Activated effector memory CD4-positive, alpha-beta T cell treated with Interleukin-2 at 50 U/mL for 16 hours (primary cell): Measurements from ENCODE around the gene AOPEP.
"Not testable (repeated sequence)": the region's sequence is repeated elsewhere in the genome, so short reads cannot be mapped to it uniquely, and the experiment has no call there.

Source experiments
- DNase-seq: peaks from one replicate; pipeline ENCODE4 v3.0.0-alpha.2; 2020

The AOPEP gene

GRCh38 chr9:94921656-94922055, 195.2 kb downstream of the AOPEP start:
- no peak for DNase-seq

- DNase-seq = no peak
Measured at GRCh38 chr9:94922098-94922607, 195.7 kb downstream of the AOPEP start.

- DNase-seq = no peak
Measured at GRCh38 chr9:94922691-94923107, 196.2 kb downstream of the AOPEP start.

DNA sequence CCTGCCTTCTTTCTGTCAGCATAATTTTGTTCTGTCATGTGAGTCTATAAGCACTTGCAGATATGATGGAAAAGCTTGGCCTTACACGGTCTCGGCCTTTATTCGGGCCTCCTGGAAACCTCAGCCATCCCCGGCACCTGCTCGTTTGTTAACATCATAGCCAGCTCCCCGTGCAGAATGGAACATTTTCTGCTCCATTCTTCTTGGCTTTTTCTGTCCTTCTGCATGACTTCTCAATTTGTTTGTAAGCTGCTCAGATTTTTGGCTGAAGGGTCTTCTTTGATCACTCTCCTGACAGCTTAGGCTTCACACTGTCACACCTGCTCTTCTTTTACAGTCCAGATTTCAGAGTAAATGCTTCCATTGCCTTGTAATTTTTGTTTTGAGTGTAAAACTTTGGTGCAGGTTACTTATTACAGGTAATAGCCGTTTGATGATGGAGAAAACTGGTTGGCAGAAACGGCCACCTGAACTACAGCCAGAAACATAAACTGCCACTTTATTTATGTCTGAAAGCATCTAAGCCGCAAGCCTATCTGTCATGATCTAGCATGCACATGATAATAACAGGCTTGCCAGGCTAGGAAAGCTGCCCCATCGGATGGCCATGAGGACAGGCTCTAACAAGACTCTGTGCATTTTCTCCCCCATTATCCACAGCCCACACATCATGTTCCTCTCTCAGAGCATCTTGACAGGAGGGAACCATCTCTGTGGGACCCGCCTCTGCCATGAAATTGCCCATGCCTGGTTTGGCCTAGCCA, 197.0 kb downstream of the AOPEP start:
- no peak for DNase-seq

GRCh38 chr9:94925751-94926430, 199.4 kb downstream of the AOPEP start:
- DNase-seq = no peak

- DNase-seq = no peak
Measured at GRCh38 chr9:94926431-94926800, 199.9 kb downstream of the AOPEP start.

GRCh38 chr9:94927048-94927761, 200.7 kb downstream of the AOPEP start:
- DNase-seq = no peak

DNA sequence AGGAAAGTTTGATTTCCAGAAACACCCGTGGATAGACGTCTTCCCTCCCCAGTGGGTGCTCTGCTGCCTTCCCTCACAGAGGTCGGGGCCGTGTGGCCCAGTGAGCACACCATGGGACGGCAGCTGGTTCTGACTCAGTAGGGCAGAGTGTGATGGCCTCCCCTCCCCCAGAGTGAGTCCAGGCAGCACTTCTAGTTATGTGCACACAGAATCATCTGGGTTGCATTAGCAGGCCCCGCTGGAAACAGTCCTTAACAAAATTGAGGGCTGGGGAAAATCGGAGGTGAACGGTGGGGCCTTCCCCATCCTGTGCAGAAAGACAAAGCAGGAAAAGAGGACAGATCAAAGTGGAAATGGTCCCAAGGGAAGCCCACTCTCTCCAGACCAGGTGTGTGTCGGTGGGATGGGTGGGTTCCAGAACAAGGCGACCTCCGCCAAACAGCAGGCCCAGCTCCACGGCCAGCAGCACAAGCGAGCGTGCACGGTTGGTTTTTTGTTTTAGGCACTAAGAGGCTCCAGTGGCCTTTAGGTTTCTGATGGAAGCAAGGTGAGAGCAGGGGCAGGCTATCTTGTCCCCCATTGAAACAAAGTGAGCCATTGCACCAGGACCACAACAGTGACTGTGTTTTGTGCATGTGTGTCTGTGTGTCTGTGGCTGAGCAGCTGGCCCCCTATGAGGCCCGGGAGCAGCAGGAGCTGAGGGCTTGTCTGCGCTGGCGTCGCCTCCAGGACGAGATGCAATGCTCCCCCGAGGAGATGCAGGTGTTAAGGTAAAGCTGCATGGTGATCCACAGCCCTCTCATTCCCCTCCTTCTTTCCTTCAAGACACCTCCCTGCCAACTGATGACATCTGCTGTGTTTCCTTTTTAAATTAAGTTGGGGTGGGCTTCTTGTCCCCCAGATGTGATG, 201.5 kb downstream of the AOPEP start:
- DNase-seq = no peak

GRCh38 chr9:94928691-94929368, 202.3 kb downstream of the AOPEP start:
- DNase-seq = no peak

DNA sequence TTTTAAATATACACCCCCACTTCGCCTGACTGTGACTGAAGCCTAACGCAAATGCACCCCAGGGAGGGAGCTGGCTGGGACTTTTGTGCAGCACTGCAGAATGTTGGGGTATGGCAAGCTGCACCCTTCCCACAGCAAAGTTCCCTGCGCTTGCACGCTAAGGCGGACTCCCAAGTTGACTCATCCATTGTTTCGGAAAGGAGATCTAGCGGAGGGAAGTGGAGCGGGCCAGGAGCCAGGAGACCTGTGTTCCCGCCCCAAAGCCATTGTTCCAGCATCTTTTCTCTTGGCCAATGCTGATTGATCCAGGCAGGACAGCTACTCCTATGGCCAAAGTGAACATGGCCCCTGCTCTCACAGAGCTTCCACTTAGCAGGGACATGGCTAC, 202.9 kb downstream of the AOPEP start:
- DNase-seq = no peak

DNA sequence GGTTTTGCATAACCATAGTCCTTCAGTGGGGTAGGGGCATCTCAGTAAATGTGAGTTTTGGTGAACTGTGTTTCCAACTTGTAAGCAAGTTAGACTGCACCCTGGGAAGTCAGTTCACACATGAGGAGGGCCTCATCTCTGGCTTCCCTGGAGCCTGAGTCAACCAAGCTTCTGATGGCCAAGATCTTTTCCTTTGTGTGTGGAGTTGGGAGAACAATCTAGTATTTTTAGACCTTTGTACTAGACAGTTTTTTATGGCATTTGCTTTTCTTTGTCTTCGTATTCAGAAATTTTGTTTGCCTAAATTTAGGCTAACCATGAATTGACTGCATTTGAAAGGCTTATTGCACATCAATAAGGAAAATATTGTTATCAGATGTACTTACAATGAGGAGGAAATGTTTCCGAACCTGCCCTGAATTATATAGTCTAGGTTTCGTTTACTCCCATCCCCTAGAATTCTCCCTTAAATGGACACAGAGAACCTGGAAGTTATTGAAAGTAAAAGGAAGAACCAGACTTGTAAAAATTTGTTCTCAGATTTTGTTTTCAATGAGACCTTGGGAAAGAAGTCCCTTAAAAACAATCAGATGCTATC, 204.6 kb downstream of the AOPEP start:
- DNase-seq = no peak

DNA sequence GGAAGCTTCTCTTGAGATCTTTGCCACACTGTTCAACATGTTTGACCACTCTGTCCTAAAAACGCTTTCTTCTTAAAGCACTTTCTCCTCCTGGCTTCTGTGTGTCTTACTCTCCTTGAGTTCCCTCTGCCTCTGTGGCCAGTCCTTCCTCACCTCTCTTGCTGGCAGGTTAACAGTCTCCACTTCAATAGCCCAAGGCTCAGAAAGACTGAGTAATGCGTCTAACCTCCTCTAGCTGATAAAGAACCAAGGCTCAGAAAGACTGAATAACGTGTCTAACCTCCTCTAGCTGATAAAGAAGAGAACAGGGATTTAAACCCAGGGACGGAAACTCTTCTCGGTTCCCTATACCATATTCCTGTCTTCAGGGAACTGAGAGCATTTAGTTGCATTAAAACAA, 205.2 kb downstream of the AOPEP start:
- DNase-seq = no peak

- DNase-seq = no peak
Measured at GRCh38 chr9:94932652-94933510, 206.4 kb downstream of the AOPEP start.

DNA sequence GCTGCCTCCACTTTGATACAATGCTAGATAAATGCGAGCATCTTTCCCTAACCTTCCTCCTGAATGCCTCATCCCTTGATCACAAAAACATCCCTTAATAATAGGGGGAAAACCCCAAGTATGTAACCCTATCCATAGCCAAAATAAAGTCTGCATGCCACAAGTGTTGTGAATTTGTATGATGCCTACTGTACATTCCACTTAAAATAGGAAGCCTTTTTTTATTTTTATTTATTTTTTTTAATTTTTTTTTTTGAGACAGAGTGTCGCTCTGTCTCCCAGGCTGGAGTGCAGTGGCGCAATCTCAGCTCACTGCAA, 207.0 kb downstream of the AOPEP start:
- no peak for DNase-seq

- no peak for DNase-seq
Measured at GRCh38 chr9:94934816-94935328, 208.4 kb downstream of the AOPEP start.

DNA sequence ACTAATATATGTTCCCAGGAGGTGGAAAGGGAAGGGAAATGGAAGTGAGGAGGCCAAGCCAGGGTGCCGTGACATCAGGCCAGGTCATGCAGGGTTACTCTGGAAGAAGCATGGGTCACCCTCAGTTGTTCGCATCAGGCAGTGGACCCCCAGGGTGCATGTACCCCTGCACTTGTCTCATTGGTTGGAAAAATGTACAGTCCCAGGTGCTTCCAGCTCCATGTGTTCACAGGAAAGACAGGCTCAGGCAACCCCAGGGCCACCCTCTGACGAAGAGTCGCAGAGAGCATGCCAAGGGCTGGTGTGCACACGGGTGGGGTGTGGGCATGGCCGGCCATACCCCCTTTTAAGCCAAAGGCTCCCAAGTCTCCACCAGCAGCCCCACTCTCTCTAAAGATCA, 208.9 kb downstream of the AOPEP start:
- no peak for DNase-seq

DNA sequence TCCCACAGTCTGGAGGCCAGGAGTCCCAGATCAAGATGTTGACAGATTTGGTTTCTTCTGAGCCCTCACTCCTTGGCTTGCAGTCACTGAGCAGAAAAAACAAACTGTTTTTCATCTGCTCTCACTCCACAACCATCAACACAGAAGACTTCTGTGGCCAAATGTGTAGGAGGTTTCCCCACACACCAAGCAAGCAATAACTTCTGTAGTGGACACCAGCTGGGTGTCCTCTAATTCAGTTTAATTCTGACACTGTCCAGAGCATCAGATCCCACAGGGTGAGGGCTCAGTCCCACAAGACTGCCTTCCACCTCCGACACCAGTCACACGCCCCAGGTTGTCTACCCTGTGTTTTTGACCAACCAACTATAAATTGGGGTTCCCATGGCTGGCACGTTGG, 209.9 kb downstream of the AOPEP start:
- no peak for DNase-seq

DNA sequence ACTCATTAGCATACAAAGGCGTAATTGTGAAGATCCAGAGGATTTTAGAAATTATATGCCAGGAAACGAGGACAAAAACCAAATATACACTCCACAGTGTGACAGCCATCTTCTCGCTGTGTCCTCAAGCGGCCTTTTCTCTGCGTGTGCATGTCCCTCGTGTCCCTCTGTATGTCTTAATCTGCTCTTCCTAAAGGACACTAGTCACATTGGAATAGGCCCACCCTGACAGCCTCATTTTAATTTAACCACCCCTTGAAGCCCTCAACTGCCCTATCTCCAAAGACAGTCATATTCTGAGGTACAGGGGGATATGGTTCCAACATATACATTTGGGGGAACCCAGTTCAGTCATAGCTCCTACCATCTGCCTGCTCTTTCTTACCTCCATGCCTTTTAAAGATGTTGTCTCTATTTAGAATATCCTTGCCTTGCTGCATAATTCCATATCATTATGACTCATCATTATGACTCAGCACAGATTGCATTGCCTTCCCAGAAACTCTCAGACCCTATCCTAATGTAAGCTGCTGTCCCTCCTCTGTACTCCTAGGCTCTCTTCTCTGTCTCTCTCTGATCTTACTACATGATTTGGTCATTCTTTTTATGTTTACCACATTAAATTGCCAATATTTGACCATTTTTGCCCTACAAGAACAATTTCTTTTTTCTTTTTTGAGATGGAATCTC, 210.9 kb downstream of the AOPEP start:
- no peak for DNase-seq

DNA sequence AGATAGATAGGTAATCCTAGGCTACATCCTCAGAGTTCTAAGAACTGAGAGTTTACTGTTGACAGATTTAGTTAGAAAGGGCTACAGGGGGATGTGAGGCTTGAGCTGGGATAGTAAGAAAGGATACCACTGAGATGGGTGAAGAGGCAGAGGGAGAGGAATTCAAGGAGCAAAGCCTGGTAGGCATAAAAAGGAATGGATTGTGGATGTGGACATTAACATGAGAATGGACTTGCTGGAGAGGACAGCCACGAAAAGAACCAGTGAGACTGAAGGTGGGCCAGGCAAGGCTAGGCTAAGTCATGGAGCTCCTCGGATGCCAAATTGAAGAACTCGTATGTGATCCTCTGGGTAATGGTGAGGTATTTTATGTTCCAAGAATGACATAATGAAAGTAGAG, 211.9 kb downstream of the AOPEP start:
- no peak for DNase-seq

DNA sequence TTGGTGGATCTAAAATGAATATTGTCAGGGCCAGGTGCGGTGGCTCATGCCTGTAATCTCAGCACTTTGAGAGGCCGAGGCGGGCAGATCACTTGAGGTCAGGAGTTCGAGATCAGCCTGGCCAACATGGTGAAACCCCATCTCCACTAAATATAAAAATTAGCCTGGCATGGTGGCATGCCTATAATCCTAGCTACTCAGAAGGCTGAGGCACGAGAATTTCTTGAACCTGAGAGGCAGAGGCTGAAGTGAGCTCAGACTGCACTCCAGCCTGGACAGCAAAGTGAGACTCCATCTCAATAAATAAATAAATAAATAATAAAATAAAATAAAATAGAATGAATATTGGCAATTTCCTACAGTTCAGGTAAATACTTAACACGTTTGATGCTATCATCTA, 213.8 kb downstream of the AOPEP start:
- not testable (repeated sequence) for DNase-seq
